OCI-LY3 (cell line): ENCODE measurements around the gene ARL5A.
A peak's percentile ranks its signal among the peaks of the same experiment; 100 is the strongest.

ENCODE experiments used
- H2AFZ ChIP-seq: fragments of 200-600, 300-600 bp; shearing (Covaris generic); 2 replicates; pipeline ENCODE4 v1.6.0; 2014; ENCODE audit warnings: antibody characterized with exemption, low read depth, low read length
- H3K27ac ChIP-seq: fragments of 200-600, 300-600 bp; sonication (generic); 2 replicates; pipeline ENCODE4 v1.5.1; 2014; ENCODE audit warnings: mild to moderate bottlenecking, low read length, moderate library complexity, mixed read lengths
- H3K27me3 ChIP-seq: fragments of 200-600, 300-600 bp; sonication (generic); 2 replicates; pipeline ENCODE4 v1.6.1; 2014; ENCODE audit warnings: low read depth, low read length, mixed read lengths
- H3K36me3 ChIP-seq: fragments of 200-600, 300-600 bp; sonication (generic); replicated peaks from 2 replicates; pipeline ENCODE3; 2014; ENCODE audit warnings: low read depth, low read length, mixed read lengths
- H3K4me1 ChIP-seq: fragments of 300-600, 200-600 bp; sonication (generic); 2 replicates; pipeline ENCODE4 v1.6.1; 2014; ENCODE audit warnings: low read length, mixed read lengths
- H3K4me2 ChIP-seq: fragments of 200-600, 300-600 bp; sonication (generic); 2 replicates; pipeline ENCODE4 v1.6.1; 2014; ENCODE audit warnings: low read length, mixed read lengths
- H3K4me3 ChIP-seq: fragments of 300-600, 200-600 bp; sonication (generic); 2 replicates; pipeline ENCODE4 v1.5.1; 2014; ENCODE audit warnings: antibody characterized with exemption, mild to moderate bottlenecking, low read length, moderate library complexity
- H3K79me2 ChIP-seq: fragments of 300-600, 200-600 bp; shearing (Covaris generic); 2 replicates; pipeline ENCODE4 v1.6.1; 2014; ENCODE audit warnings: mild to moderate bottlenecking, low read length, mixed read lengths
- H3K9ac ChIP-seq: fragments of 300-600, 200-600 bp; shearing (Covaris generic); 2 replicates; pipeline ENCODE4 v1.6.0; 2014; ENCODE audit warnings: mild to moderate bottlenecking, low read length, moderate library complexity
- H3K9me3 ChIP-seq: fragments of 200-600, 300-600 bp; shearing (Covaris generic); 2 replicates; pipeline ENCODE4 v1.6.1; 2014; ENCODE audit warnings: low read length, mixed read lengths; ENCODE audit not compliant: insufficient read depth
- H4K20me1 ChIP-seq: fragments of 200-600, 300-600 bp; sonication (generic); 2 replicates; pipeline ENCODE4 v1.6.1; 2016; ENCODE audit warnings: low read length, mixed read lengths; ENCODE audit not compliant: insufficient read depth
- CTCF ChIP-seq: fragments of 200-600, 300-600 bp; sonication (generic); IDR thresholded peaks from 2 replicates; pipeline ENCODE4 v1.5.1; 2014; ENCODE audit warnings: antibody characterized with exemption, low read length, low read depth
- EZH2phosphoT487 ChIP-seq: fragments of 200-600 bp; shearing (Covaris generic); IDR thresholded peaks from 2 replicates; pipeline ENCODE4 v1.6.1; 2018; ENCODE audit warnings: antibody characterized with exemption, mixed run types, low read depth

The ARL5A gene

GRCh38 chr2:151766437-151767153 lies 61.6 kb downstream of the ARL5A start:
- Histone ChIP-seq H3K4me1 (peaks cover 36% of the 10 kb centered on the region), H3K79me2 (no peaks in the 10 kb centered on the region), H3K9ac (no peak overlapping the region), H3K27me3 (0 out of 2 replicates have a peak, but pooled peaks cover 3% of the 10 kb centered on the region), H2AFZ (0 out of 2 replicates have a peak overlapping the region, but pooled peaks have one; percentile 27), H3K9me3 (no peaks in the 10 kb centered on the region), H3K36me3 (peaks cover 6% of the 10 kb centered on the region), H3K4me3 (no peak overlapping the region), H3K4me2 (peak overlapping the region; percentile 31), H3K27ac (peak overlapping the region; percentile 60), H4K20me1 (peaks cover 4% of the 10 kb centered on the region; the same call in 1 of the 2 replicates)
- TF ChIP-seq EZH2phosphoT487 (no peak), CTCF (no peak)

GRCh38 chr2:151765760-151766410 lies 62.3 kb downstream of the ARL5A start:
- 0 out of 2 replicates have a peak overlapping the region, but pooled peaks have one; percentile 27 for H2AFZ ChIP-seq
- H3K79me2 ChIP-seq, result no peaks in the 10 kb centered on the region
- no peaks in the 10 kb centered on the region for H4K20me1 ChIP-seq
- H3K4me1 ChIP-seq, result peaks cover 30% of the 10 kb centered on the region
- peaks cover 6% of the 10 kb centered on the region for H3K36me3 ChIP-seq
- peak overlapping the region; percentile 31 for H3K4me2 ChIP-seq
- TF ChIP-seq EZH2phosphoT487 (no peak), CTCF (no peak)
- no peak overlapping the region for H3K4me3 ChIP-seq
- H3K27me3 ChIP-seq, result 0 out of 2 replicates have a peak, but pooled peaks cover 3% of the 10 kb centered on the region
- no peak overlapping the region for H3K9ac ChIP-seq
- H3K9me3 ChIP-seq, result no peaks in the 10 kb centered on the region
- peak overlapping the region; percentile 60 for H3K27ac ChIP-seq

GRCh38 chr2:151762694-151763093 lies 65.5 kb downstream of the ARL5A start:
- Histone ChIP-seq H3K36me3 (no peaks in the 10 kb centered on the region), H3K27me3 (no peaks in the 10 kb centered on the region), H3K4me2 (no peak overlapping the region), H3K27ac (no peak overlapping the region), H4K20me1 (no peaks in the 10 kb centered on the region), H3K4me1 (peaks cover 22% of the 10 kb centered on the region), H3K79me2 (no peaks in the 10 kb centered on the region), H3K4me3 (no peak overlapping the region), H2AFZ (no peak overlapping the region), H3K9me3 (no peaks in the 10 kb centered on the region), H3K9ac (no peak overlapping the region)
- TF ChIP-seq CTCF (no peak), EZH2phosphoT487 (no peak)

- Histone ChIP-seq H3K9me3 (no peaks in the 10 kb centered on the region), H3K4me2 (no peak overlapping the region), H3K4me3 (no peak overlapping the region), H3K36me3 (no peaks in the 10 kb centered on the region), H2AFZ (no peak overlapping the region), H3K4me1 (peaks cover 12% of the 10 kb centered on the region), H3K27ac (no peak overlapping the region), H4K20me1 (no peaks in the 10 kb centered on the region), H3K9ac (no peak overlapping the region), H3K27me3 (no peaks in the 10 kb centered on the region), H3K79me2 (no peaks in the 10 kb centered on the region)
- TF ChIP-seq CTCF (no peak), EZH2phosphoT487 (no peak)
Observed at GRCh38 chr2:151761687-151762086, 66.5 kb downstream of the ARL5A start.
